Hippocampal formation (tissue), 2 donors: ENCODE measurements around the gene DNAJC25.
"Not testable (repeated sequence)": the region's sequence is repeated elsewhere in the genome, so short reads cannot be mapped to it uniquely, and the experiment has no call there.

Experiments used
- DNase-seq, 2 donors: peaks; one replicate each; lab custom pipeline; 2025; lab: John Stamatoyannopoulos, UW

The DNAJC25 gene

DNA sequence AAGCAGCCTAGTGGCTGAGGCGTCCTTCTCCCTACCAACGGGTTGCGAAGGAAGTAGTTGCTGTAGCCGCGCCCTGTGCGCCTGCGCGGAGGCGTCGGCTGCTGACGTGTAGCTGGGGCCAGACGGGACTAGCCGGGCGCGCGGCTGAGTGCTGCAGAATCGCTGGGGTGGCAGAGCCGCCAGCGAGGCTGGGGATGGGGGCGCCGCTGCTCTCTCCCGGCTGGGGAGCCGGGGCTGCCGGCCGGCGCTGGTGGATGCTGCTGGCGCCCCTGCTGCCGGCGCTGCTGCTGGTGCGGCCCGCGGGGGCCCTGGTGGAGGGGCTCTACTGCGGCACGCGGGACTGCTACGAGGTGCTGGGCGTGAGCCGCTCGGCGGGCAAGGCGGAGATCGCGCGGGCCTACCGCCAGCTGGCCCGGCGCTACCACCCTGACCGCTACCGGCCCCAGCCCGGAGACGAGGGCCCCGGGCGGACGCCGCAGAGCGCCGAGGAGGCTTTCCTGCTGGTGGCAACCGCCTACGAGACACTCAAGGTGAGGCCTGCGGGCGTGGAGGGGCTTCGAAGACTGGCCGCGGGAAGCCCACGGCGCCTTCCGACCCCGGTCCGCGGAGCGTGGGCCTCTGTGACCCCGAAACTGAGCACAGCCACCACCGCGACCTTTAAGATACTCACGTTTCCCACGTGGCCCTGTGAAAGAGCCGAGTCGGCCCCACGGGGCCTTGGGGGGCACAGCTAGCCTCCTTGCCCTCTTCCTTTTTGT, at the start of gene DNAJC25:
DNAJC25 (plus strand) TSS at position 121 of the 758 bp plus-strand sequence; CDS start at position 195, 74 bp downstream.
- peak; percentile 95 to 96 for DNase-seq

DNA sequence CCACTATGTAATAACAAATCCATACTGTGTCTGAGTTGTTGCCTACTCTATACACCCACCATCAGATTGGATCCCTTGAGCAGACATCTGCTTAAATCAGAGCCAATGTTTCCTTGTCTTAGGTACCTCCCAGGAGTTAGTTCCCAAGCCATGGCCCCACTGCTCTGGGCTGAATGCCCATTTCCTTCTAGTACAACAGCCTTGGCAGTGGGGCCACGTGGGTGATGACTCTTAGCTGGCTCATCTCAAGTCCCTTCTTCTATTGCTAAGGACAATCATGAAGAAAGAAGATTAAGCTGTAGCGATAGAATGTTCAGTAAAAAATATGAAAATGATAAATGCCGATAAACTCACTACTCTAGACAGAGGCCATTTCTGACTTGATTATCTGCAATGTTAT, 48.2 kb upstream of the DNAJC25 start:
- no peak for DNase-seq

DNA sequence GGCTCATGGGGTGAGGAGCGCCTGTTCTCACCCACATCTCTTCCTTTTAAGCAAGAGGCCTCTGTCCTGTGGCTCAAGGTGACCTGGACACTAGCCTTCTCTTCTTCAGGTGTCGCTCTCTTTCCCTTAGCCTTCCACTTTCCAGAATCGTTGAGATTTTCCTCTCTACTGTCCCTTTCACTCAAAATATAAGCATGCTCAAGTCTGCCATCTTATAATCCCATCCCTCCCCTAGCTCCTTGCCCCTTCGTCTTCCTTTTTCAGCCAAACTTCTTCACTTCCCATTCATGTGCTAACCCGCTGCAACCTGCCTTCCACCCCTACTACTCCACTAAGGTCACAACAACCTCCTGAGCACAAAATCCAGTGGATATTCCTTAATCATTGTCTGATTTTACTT, 44.8 kb upstream of the DNAJC25 start:
- DNase-seq = no peak

- no peak for DNase-seq
Measured at GRCh38 chr9:111588846-111589245, 42.3 kb upstream of the DNAJC25 start.

GRCh38 chr9:111597852-111598732, 33.0 kb upstream of the DNAJC25 start:
- peak; percentile 12 to 57 for DNase-seq

DNA sequence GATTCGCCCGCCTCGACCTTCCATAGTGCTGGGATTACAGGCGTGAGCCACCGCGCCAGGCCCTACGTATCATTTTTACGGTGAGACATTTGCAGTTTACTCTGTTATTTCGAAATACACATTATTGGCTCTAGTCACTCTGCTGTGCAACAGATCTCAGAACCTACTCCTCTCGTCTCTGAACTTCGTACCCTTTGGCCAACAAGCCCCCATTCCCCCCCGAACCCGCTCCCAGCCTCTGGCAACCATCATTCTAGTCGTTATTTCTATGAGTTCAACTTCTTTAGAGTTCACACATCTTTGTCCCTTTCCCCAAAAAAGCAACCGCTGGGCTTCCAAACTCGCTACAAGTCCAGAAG, 32.4 kb upstream of the DNAJC25 start:
- no peak for DNase-seq

DNA sequence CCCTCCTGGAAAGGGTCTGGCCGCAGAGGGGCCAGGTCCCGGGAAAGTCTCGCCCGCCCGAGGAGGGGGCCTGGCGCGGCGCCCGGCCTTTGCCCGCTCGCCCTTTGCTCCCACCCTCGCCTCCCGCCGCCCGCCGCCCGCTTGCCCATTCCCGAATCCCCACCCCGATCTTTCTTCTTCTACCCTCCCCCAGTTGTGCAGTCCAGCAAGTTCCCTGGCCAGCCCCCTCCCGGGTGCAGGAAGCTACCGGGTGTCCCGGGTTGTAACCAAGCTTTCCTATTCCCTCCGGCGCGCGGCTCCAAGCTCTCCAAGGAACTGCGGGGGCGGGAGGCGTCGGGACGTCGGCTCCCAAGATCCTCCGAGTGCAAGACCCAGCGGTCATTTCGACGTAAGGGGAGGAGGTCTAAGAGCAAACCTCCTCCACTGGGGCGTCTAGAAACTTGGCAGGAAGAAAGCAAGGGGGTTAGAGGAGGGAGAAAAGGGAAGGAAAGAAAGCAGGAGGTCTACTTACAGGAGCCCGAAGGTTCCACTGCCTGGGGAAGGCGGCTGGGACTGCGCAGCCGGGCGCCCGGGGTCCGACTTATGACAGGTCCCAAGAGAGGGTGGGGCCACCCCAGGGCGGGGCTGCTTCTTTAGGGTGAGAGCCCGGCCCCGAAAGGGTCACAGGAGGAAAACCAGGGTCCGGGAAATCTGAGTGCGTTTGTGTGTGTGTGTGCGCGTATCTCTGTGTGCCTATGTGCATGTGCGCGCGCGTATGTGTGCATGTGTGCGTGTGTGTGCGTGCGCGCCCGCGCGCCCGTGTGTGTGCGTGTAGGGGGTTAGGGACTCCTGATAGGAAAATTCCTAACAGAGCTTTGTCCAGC, 31.8 kb upstream of the DNAJC25 start, which contains the start of gene PTGR1:
PTGR1 (minus strand) TSS at position 556 of the 863 bp plus-strand sequence. CDS start 2,225 bp downstream, outside the sequence.
- peak in 1 of 2 donors; percentile 54 for DNase-seq

DNA sequence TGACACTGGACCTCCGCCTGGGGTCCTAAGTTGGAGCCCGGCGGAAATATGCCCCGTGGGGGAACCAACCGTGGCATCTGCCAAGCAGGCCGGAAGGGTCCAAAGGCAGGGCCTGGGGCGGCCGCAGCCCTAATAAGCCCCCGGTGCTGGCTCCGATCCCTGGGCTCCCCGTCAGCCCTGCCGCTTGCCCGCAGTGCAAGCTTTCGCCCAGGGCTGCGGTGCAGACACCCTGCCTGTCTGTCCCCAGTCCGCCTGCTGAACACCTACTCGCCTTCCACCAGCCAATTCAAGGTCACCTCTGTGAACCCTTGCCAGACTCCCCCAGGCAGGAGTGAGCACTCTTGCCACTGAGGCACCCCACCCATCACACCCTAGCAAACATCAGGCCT, 31.2 kb upstream of the DNAJC25 start:
- no peak for DNase-seq

DNA sequence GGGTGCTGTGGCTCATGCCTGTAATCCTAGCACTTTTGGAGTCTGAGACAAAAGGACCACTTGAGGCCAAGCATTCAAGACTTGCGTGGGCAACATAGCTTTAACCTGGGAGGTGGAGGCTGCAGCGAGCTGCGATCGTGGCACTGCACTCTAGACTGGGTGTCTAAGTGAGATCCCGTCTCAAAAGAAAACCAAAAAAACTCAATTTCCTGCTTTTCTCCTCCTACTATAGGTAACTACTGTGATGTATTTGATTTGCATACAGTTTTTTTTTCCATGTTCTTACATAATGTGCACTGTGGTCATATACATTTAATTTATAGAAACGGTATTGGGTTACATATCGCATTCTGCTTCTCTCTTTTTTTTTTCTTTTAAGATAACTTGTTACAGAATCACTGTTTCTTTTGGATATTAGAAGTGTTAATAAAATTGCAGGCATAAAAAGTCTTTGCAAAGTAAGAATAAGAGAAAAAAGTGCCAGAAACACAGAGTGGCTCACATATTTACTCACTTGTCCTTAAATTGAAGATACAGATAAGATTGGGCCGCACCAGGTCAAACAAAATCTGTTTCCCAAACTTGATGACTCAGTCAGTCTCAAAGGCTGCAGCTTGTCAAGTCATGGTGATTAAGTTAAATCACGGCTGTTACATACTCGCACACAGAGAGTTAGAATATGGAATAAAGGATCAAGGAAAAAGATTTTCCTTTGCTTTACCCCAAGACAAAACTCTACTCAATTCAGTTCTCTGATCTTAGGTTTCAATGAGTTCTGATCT, 29.7 kb upstream of the DNAJC25 start:
- DNase-seq = no peak

DNA sequence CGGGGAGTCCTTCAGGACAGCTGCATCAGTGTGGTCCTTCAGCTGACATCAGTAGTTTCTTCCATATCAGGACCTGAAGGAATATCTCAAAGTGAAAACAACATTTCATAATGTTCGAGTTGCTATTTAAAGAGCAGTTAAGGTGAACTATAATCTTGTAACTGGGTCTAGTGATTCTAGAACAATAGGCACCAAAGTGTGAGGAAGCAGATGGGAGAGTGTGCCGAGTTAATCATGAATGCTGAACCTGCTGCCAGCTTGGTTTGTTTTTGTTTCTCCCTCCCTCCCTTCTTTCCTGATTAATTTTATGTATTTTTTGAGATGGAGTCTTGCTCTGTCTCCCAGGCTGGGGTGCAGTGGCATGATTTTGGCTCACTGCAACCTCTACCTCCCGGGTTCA, 28.1 kb upstream of the DNAJC25 start:
- no peak for DNase-seq

- no peak for DNase-seq
Measured at GRCh38 chr9:111604054-111604615, 27.0 kb upstream of the DNAJC25 start.

- no peak for DNase-seq
Measured at GRCh38 chr9:111605041-111605559, 26.0 kb upstream of the DNAJC25 start.

GRCh38 chr9:111610149-111610548, 21.0 kb upstream of the DNAJC25 start:
- no peak for DNase-seq

GRCh38 chr9:111610845-111611244, 20.3 kb upstream of the DNAJC25 start:
- no peak for DNase-seq

DNA sequence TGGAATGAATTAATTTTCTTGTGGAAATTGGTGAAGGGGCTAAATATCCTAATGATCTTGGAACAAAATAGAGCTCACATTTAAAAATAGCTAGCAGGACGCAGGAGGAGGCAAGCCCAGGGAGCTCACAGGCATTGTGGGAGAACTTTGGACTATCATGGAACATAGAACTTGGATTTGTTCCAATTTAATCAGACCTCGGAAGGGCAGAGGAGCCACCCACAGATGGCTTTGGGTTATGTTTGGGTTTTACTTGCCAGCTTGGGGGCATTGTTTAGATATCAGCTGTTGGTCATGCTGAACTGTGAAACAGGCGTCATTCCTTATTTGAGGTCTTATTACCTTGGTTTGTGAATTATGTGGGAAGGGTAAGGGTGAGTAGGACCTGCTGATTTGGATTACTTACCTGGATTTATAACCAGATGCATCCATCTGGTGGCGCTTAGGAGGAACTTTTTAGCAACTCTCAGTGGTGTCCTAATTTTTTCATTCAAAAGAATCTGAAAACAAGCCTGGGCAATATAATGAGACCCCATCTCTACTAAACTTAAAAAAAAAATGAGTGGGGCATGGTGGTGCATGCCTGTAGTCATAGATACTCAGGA, 17.6 kb upstream of the DNAJC25 start:
- no peak for DNase-seq

- no peak for DNase-seq
Measured at GRCh38 chr9:111615928-111616327, 15.2 kb upstream of the DNAJC25 start.

DNA sequence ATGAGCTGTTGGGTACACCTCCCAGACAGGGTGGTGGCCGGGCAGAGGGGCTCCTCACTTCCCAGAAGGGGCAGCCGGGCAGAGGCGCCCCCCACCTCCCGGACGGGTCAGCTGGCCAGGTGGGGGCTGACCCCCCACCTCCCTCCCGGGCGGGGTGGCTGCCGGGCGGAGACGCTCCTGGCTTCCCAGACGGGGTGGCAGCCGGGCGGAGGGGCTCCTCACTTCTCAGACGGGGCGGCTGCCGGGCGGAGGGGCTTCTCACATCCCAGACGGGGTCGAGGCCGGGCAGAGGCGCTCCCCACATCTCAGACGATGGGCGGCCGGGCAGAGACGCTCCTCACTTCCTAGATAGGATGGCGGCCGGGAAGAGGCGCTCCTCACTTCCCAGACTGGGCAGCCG, 13.8 kb upstream of the DNAJC25 start:
- not testable (repeated sequence) for DNase-seq

DNA sequence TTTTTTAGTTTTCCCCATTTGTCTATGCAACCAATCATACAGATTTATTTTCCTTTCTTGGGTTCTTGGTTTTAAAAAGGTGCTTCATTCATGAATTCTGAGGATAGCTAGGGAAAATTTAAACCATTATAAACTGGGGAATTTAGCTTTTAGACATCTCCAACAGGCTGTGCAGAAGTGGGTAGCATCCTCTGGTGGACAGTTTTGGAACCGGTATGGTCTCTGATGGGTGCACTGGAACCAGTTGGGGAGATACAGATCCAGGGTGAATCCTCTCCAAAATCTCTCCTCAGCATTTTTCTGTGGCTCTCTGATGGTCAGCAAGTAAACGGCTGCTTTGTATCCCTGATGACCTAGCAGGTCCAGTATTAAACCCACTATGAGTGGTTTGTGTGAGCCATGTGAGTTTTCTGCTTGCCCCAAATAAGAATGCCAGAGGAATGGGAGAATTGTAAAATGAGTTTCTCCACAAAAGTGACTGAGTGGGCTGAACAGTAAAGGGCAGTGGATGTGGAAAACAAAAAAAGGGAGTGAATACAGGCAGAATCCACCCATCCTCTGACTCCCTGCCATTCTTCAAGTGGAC, 9.1 kb upstream of the DNAJC25 start:
- DNase-seq = peak in 1 of 2 donors; percentile 33

DNA sequence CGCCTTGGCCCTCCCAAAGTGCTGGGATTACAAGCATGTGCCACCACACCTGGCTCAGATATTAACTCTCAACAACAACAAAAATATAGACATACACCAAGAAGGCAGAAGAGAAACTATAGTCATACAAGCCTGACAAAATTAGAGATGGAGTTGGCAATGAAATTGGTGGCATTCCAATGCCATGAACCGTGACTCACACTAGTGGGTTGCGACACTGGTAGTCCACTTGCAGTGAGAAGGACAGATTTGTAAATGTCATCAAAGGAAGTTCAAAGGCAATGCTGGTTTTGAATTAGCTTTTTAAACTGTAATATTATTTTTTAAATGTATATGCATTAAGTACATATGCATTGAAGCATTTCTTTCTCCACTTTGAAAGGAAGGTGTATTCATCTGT, 8.5 kb upstream of the DNAJC25 start:
- no peak for DNase-seq
